VCaP (cell line): ENCODE results near the gene AFAP1.

Experiments
- H3K27ac ChIP-seq: fragments of 450-650 bp; 2 replicates; pipeline ENCODE4 v1.5.1; 2017
- TF ChIP-seq, protein P1 (sequence below): fragments of 450-650 bp; conservative IDR thresholded peaks from 2 replicates; pipeline ENCODE4 v1.5.1; 2017; ENCODE audit warnings: mild to moderate bottlenecking, moderate library complexity

AFAP1 gene

GRCh38 chr4:7976025-7976424 is 36.4 kb upstream of the AFAP1 start:
- no peak overlapping the region for H3K27ac ChIP-seq
- TF ChIP-seq, protein P1, sequence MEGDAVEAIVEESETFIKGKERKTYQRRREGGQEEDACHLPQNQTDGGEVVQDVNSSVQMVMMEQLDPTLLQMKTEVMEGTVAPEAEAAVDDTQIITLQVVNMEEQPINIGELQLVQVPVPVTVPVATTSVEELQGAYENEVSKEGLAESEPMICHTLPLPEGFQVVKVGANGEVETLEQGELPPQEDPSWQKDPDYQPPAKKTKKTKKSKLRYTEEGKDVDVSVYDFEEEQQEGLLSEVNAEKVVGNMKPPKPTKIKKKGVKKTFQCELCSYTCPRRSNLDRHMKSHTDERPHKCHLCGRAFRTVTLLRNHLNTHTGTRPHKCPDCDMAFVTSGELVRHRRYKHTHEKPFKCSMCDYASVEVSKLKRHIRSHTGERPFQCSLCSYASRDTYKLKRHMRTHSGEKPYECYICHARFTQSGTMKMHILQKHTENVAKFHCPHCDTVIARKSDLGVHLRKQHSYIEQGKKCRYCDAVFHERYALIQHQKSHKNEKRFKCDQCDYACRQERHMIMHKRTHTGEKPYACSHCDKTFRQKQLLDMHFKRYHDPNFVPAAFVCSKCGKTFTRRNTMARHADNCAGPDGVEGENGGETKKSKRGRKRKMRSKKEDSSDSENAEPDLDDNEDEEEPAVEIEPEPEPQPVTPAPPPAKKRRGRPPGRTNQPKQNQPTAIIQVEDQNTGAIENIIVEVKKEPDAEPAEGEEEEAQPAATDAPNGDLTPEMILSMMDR = no peak

GRCh38 chr4:7974425-7974824 is 34.8 kb upstream of the AFAP1 start:
- TF ChIP-seq, protein P1 = no peak
- no peak overlapping the region for H3K27ac ChIP-seq

DNA sequence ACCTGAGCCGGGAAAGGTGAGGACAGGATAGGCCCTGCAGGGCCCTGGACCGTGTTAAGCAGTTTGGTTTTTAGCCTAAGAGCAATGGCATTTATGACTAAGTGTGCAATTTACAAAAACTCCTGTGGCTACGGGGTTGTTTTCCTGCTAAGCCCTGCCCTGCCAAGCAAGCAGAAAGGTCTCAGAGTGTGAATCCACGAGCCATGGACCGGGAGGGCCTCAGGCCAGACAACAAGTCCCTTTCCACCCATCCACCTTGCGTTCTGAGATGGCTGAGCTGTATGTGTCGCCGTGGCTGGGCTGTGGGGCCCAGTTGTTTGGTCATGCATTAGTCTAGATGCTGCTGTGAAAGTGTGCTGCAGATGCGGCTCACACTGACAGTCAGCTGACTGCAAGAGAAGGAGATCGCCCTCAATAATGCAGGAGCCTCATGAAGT is 33.9 kb upstream of the AFAP1 start:
- H3K27ac ChIP-seq = no peak overlapping the region
- TF ChIP-seq, protein P1 = no peak

DNA sequence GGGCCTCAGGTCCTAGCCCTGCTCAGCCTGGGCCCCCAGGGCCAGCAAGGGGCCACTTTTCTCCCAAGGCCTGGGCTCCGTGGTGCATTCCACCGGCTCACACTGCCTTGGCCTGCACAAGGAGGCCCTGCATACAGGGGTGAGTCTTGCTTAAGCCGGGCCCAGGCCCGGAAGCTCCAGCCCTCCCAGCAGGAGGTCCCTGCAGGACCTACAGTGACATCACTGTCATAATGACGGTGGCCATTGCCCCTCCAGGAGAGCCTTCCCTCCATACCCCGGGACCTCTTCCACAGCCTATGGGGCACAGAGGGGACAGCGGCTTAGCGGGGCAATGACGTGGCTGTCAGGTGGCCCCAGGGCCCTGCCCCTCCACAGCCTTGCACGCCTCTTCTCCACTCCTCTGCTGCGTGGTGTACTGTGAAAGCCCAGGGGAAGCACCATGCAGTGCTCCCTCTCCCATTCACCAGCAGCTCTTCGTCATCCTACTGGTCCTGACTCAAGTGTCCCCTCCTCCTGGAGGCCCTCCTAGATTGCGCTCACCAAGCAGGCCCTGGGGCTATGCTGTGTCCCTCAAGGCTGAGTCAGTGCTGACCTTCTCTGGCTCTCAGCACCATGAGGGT is 32.3 kb upstream of the AFAP1 start:
- TF ChIP-seq, protein P1 = no peak
- no peak overlapping the region for H3K27ac ChIP-seq

DNA sequence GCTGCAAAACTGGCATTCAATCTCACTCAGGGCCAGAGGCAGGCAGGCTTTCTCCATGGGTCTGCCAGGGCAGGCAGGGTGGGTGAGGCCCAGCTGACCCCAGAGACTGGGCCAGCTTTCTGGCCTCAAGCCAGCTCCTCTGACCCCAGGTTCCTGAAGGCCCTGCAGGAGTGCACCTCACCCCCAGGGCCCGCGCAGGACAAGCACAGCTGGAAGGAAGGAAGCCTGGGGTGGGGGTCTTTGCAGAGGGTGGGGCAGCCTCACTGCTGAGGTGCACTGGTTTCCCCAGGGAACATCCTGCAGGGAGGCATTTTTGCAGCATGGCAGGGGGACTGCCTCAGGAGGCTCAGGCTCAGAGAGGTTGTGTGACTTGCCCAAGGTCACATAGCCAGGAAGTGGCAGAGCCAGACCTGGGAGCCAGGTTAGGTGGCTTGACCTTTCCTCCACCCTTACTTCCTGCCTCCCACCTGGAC is 31.5 kb upstream of the AFAP1 start:
- no peak overlapping the region for H3K27ac ChIP-seq
- TF ChIP-seq, protein P1 = no peak

- no peak overlapping the region for H3K27ac ChIP-seq
- TF ChIP-seq, protein P1 = no peak
Measured at GRCh38 chr4:7970361-7970946, 30.8 kb upstream of the AFAP1 start.

- H3K27ac ChIP-seq = no peak overlapping the region
- TF ChIP-seq, protein P1 = no peak
Measured at GRCh38 chr4:7968262-7968896, 28.7 kb upstream of the AFAP1 start.
